Nephron (organoid): ENCODE data around the gene GPD1.
A peak's percentile ranks its signal among the peaks of the same experiment; 100 is the strongest.
"Not testable (repeated sequence)": the region's sequence is repeated elsewhere in the genome, so short reads cannot be mapped to it uniquely, and the experiment has no call there.

ENCODE experiments used
- H3K27ac Mint-ChIP-seq, 3 experiments: 2 replicates each; pipeline ENCODE4 v1.8.0; 2020; ENCODE audit warnings: mixed read lengths in 3 of 3, mild to moderate bottlenecking in 2 of 3, moderate library complexity in 1 of 3
- H3K27me3 Mint-ChIP-seq: 2 replicates; pipeline ENCODE4 v1.8.0; 2021; ENCODE audit warnings: low read depth, mild to moderate bottlenecking, moderate library complexity, mixed read lengths
- H3K36me3 Mint-ChIP-seq: 2 replicates; pipeline ENCODE4 v1.8.0; 2020; ENCODE audit warnings: low read depth, mixed read lengths
- H3K4me1 Mint-ChIP-seq: 2 replicates; pipeline ENCODE4 v1.8.0; 2020; ENCODE audit warnings: mixed read lengths
- H3K4me3 Mint-ChIP-seq, 3 experiments: 2 replicates each; pipeline ENCODE4 v1.8.0; 2020; ENCODE audit warnings: mild to moderate bottlenecking in 3 of 3, mixed read lengths in 3 of 3, moderate library complexity in 2 of 3
- H3K9me3 Mint-ChIP-seq: 2 replicates; pipeline ENCODE4 v1.8.0; 2020; ENCODE audit warnings: mixed read lengths
- CTCF ChIP-seq, 3 experiments: fragments of 200-600 bp; sonication (generic); IDR thresholded peaks; one replicate each; pipeline ENCODE4 v1.5.0; 2021; ENCODE audit warnings: antibody characterized with exemption in 3 of 3; ENCODE audit not compliant: unreplicated experiment in 3 of 3

GPD1 gene

GRCh38 chr12:50147281-50147680 is 43.5 kb downstream of the GPD1 start:
- Mint-ChIP-seq H3K9me3 (no peaks in the 10 kb centered on the region), H3K36me3 (peaks cover 10% of the 10 kb centered on the region), H3K4me1 (peaks cover 18% of the 10 kb centered on the region), H3K27ac (no peak overlapping the region), H3K4me3 (no peak overlapping the region), H3K27me3 (no peaks in the 10 kb centered on the region)
- no peak for TF ChIP-seq CTCF (IDR thresholded peaks at IDR 0.05; ENCODE audit: unreplicated experiment in 3 of 3)

- H3K27ac Mint-ChIP-seq, H3K27me3 Mint-ChIP-seq, H3K36me3 Mint-ChIP-seq, H3K4me3 Mint-ChIP-seq, H3K9me3 Mint-ChIP-seq: not testable (repeated sequence)
- H3K4me1 Mint-ChIP-seq, result peaks cover 18% of the 10 kb centered on the region
These were observed 44.2 kb downstream of the GPD1 start for GRCh38 chr12:50148011-50148410.

GRCh38 chr12:50149311-50149710 is 45.5 kb downstream of the GPD1 start:
- H3K9me3 Mint-ChIP-seq, result no peaks in the 10 kb centered on the region
- H3K36me3 Mint-ChIP-seq, result no peaks in the 10 kb centered on the region
- H3K4me3 Mint-ChIP-seq, result no peak overlapping the region
- no peak overlapping the region for H3K27ac Mint-ChIP-seq
- TF ChIP-seq CTCF (IDR thresholded peaks at IDR 0.05; ENCODE audit: unreplicated experiment in 3 of 3), result no peak
- peaks cover 18% of the 10 kb centered on the region for H3K4me1 Mint-ChIP-seq
- no peaks in the 10 kb centered on the region for H3K27me3 Mint-ChIP-seq

- no peak overlapping the region for H3K4me3 Mint-ChIP-seq
- H3K27ac Mint-ChIP-seq, result peak overlapping the region; percentile 40 to 65 (median 60)
- TF ChIP-seq CTCF (IDR thresholded peaks at IDR 0.05; ENCODE audit: unreplicated experiment in 3 of 3), result no peak
- H3K27me3 Mint-ChIP-seq, result no peaks in the 10 kb centered on the region
- peaks cover 18% of the 10 kb centered on the region for H3K4me1 Mint-ChIP-seq
- no peaks in the 10 kb centered on the region for H3K36me3 Mint-ChIP-seq
- H3K9me3 Mint-ChIP-seq, result no peaks in the 10 kb centered on the region
These were observed 47.4 kb downstream of the GPD1 start for GRCh38 chr12:50151047-50151687.

- H3K4me1 Mint-ChIP-seq, result peaks cover 14% of the 10 kb centered on the region
- H3K4me3 Mint-ChIP-seq, H3K9me3 Mint-ChIP-seq, H3K27ac Mint-ChIP-seq, H3K27me3 Mint-ChIP-seq: not testable (repeated sequence)
- H3K36me3 Mint-ChIP-seq, result peaks cover 18% of the 10 kb centered on the region
These were observed 51.1 kb downstream of the GPD1 start for GRCh38 chr12:50154947-50155346.

GRCh38 chr12:50156641-50157040 is 52.8 kb downstream of the GPD1 start:
- H3K4me3 Mint-ChIP-seq, result no peak overlapping the region
- H3K36me3 Mint-ChIP-seq, result peaks cover 18% of the 10 kb centered on the region
- no peak overlapping the region for H3K27ac Mint-ChIP-seq
- TF ChIP-seq CTCF (IDR thresholded peaks at IDR 0.05; ENCODE audit: unreplicated experiment in 3 of 3), result no peak
- H3K27me3 Mint-ChIP-seq, result no peaks in the 10 kb centered on the region
- no peaks in the 10 kb centered on the region for H3K4me1 Mint-ChIP-seq
- no peaks in the 10 kb centered on the region for H3K9me3 Mint-ChIP-seq

- Mint-ChIP-seq H3K9me3 (no peaks in the 10 kb centered on the region), H3K4me1 (no peaks in the 10 kb centered on the region), H3K27me3 (no peaks in the 10 kb centered on the region), H3K27ac (no peak overlapping the region), H3K4me3 (no peak overlapping the region), H3K36me3 (peaks cover 18% of the 10 kb centered on the region)
- TF ChIP-seq CTCF (IDR thresholded peaks at IDR 0.05; ENCODE audit: unreplicated experiment in 3 of 3), result no peak
These were observed 53.5 kb downstream of the GPD1 start for GRCh38 chr12:50157259-50157658.
